HCT116 (cell line): ENCODE measurements around the gene COPS3.

ENCODE experiments used
- EGR1 ChIP-seq: IDR thresholded peaks from 2 replicates; pipeline ENCODE4 v1.6.1; 2012; ENCODE audit warnings: low read depth
- EZH2 ChIP-seq: fragments of 200-600 bp; sonication (generic); IDR thresholded peaks from 2 replicates; pipeline ENCODE4 v1.6.1; 2017; ENCODE audit warnings: antibody characterized with exemption, mixed run types
- EZH2phosphoT487 ChIP-seq: fragments of 200-600 bp; IDR thresholded peaks from 2 replicates; pipeline ENCODE4 v1.6.1; 2018; ENCODE audit warnings: antibody characterized with exemption, borderline replicate concordance
- FOSL1 ChIP-seq: IDR thresholded peaks from 2 replicates; pipeline ENCODE4 v1.6.1; 2012; ENCODE audit warnings: low read depth
- JUND ChIP-seq: IDR thresholded peaks from 2 replicates; pipeline ENCODE4 v1.6.1; 2012
- POLR2A ChIP-seq: IDR thresholded peaks from 2 replicates; pipeline ENCODE4 v1.7.0; 2011; ENCODE audit warnings: borderline replicate concordance; ENCODE audit not compliant: insufficient read depth, insufficient read length; ENCODE audit errors: extremely low read depth
- POLR2AphosphoS5 ChIP-seq: IDR thresholded peaks from 2 replicates; pipeline ENCODE4 v1.6.1; 2011; ENCODE audit warnings: mild to moderate bottlenecking, low read depth, low read length, moderate library complexity
- SP1 ChIP-seq: IDR thresholded peaks from 2 replicates; pipeline ENCODE4 v1.6.1; 2012; ENCODE audit warnings: low read depth
- ZFX ChIP-seq: fragments of 450-650 bp; IDR thresholded peaks from 2 replicates; pipeline ENCODE4 v1.6.1; 2017
- TF ChIP-seq, protein P1 (sequence below), 3 experiments: fragments of 200-600 bp in 1 of 3; sonication (generic) in 1 of 3; IDR thresholded peaks in 2 of 3; conservative IDR thresholded peaks in 1 of 3; 2 replicates each; pipeline ENCODE4 v1.5.1; 2012 to 2017; ENCODE audit warnings: low read depth in 2 of 3, low read length in 2 of 3, antibody characterized with exemption in 1 of 3, borderline replicate concordance in 1 of 3, control low read depth in 1 of 3, mild to moderate bottlenecking in 1 of 3, mixed read lengths in 1 of 3, mixed run types in 1 of 3, moderate library complexity in 1 of 3; ENCODE audit not compliant: insufficient read depth in 1 of 3

DNA sequence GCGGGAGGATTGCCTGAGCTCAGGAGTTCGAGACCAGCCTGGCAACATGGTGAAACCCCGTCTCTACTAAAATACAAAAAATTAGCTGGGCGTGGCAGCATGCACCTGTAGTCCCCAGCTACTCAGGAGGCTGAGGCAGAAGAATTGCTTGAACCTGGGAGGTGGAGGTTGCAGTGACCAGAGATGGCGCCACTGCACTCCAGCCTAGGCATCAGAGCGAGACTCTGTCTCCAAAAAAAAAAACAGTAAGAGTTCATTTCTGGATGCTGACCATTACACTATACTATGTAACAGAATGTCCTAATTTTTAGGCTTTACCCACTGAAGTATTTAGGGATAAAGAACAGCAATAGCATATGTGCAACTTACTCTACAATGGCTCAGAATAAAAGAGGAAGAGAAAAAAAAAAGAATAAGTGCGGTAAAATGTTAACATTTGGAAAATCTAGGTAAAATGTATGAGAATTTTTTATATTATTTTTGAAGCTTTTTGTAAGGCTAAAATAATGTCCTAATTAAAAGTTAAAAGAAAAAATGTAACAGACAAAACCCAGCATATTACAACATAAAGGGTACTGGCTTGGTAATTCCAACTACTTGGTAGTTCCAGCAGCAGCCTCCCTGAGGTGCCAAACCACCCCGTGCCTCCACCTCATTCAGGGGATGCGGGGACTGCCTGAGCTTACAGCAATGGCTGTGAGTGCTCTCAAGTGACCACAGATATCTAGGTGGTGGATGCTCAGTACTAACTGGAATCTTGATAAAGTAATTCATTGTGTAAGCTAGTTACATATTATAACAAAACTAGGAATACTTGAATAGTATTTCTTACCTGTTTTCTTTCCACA lies 10.9 kb downstream of the COPS3 start:
- TF ChIP-seq FOSL1 (no peak), ZFX (no peak), POLR2AphosphoS5 (no peak), POLR2A (no peak), EZH2 (no peak), JUND (no peak), EZH2phosphoT487 (no peak), EGR1 (no peak), SP1 (no peak)
- TF ChIP-seq, protein P1, sequence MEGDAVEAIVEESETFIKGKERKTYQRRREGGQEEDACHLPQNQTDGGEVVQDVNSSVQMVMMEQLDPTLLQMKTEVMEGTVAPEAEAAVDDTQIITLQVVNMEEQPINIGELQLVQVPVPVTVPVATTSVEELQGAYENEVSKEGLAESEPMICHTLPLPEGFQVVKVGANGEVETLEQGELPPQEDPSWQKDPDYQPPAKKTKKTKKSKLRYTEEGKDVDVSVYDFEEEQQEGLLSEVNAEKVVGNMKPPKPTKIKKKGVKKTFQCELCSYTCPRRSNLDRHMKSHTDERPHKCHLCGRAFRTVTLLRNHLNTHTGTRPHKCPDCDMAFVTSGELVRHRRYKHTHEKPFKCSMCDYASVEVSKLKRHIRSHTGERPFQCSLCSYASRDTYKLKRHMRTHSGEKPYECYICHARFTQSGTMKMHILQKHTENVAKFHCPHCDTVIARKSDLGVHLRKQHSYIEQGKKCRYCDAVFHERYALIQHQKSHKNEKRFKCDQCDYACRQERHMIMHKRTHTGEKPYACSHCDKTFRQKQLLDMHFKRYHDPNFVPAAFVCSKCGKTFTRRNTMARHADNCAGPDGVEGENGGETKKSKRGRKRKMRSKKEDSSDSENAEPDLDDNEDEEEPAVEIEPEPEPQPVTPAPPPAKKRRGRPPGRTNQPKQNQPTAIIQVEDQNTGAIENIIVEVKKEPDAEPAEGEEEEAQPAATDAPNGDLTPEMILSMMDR (IDR thresholded peaks at IDR 0.05 in 2 of 3, conservative IDR thresholded peaks at IDR 0.05 in 1 of 3; ENCODE audit: borderline replicate concordance in 1 of 3, insufficient read depth in 1 of 3, low read depth in 2 of 3, low read length in 2 of 3) = peak in 2 of 3 experiments; percentile 57 to 64; a peak in 4 of 6 replicates
